B cell (primary cell): ENCODE measurements around the gene GDF9.

Experiments
- CTCF ChIP-seq: fragments of 200-600 bp; IDR thresholded peaks from one replicate; pipeline ENCODE4 v1.8.0; 2022; ENCODE audit warnings: antibody characterized with exemption, mild to moderate bottlenecking
- EZH2 ChIP-seq: IDR thresholded peaks from 2 replicates; pipeline ENCODE4 v1.6.1; 2012; ENCODE audit warnings: borderline replicate concordance, low read depth, mild to moderate bottlenecking, moderate library complexity, low read length; ENCODE audit not compliant: insufficient read depth, poor library complexity, severe bottlenecking

GRCh38 chr5:132820162-132820754 is 46.0 kb downstream of the GDF9 start:
- TF ChIP-seq CTCF (peak; percentile 88), EZH2 (no peak)
